GM13976 (cell line): Measurements from ENCODE around the gene WWOX.

Source experiments
- DNase-seq: peaks from one replicate; pipeline ENCODE4 v3.0.0; 2012; ENCODE audit warnings: low spot score
- in situ Hi-C: fragments of 300-500 bp; cut with MboI; formaldehyde crosslinking; loops from one replicate; pipeline ENCODE4 v1.12.0; 2022; ENCODE audit warnings: low sequenced_read_pairs, mixed read lengths, inconsistent platforms; ENCODE audit not compliant: unreplicated experiment
- TF ChIP-seq, protein P1 (sequence below): IDR thresholded peaks from 2 replicates; pipeline ENCODE4 v1.5.1; 2012; ENCODE audit warnings: borderline replicate concordance, mild to moderate bottlenecking; ENCODE audit not compliant: insufficient read depth; ENCODE audit errors: extremely low read depth, missing control alignments, control extremely low read depth

The WWOX gene

DNA sequence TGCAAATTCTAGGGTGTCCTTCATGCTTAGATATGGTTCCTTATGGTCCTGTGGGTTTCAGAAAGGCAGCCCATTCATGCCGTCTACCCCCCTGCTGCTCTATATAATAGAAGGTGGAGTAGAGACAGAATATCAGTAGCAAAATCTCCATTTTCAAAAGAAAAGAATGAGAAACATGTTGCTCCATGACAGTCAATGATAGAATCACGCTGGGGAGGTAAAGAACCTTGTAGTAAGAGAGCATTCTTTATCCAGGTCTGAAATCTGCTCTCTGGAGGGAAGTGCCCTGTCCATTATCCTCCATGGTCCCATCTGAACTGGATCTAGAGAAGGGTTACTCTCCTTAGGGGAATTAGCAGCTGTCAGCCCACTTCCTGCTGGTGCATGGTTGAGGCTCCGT is 272.8 kb downstream of the WWOX start:
- no peak for DNase-seq
- in situ Hi-C loops = no loop called here

DNA sequence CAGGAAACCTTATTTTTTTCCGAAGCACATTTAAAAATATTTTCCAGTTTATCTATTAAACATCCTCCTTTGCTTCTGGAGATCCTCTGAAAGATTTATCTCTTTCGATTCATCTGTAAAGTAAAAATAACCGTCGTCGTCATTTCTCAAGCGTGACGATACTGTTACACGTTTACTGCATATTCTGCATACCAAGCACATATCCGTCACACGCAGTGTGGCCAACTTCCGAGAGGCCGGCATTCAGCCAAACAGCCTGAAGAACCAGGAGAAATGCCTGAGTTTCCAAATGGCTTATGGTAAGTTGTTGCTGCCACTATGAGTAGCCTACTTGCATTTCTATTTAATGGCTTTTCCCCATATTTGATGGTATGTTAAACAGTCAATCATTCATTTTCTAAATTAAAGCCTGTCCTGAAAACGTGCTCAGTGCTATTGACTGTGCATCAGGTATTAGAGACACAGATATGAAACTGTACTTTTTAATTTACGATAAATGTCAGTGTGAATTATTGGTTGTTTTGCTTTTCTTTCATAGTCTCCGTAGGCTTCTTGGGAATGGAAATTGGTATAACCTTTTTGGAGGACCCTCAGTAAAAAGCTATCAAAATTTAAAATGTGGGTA is 275.7 kb downstream of the WWOX start:
- in situ Hi-C loops = no loop called here
- TF ChIP-seq, protein P1, sequence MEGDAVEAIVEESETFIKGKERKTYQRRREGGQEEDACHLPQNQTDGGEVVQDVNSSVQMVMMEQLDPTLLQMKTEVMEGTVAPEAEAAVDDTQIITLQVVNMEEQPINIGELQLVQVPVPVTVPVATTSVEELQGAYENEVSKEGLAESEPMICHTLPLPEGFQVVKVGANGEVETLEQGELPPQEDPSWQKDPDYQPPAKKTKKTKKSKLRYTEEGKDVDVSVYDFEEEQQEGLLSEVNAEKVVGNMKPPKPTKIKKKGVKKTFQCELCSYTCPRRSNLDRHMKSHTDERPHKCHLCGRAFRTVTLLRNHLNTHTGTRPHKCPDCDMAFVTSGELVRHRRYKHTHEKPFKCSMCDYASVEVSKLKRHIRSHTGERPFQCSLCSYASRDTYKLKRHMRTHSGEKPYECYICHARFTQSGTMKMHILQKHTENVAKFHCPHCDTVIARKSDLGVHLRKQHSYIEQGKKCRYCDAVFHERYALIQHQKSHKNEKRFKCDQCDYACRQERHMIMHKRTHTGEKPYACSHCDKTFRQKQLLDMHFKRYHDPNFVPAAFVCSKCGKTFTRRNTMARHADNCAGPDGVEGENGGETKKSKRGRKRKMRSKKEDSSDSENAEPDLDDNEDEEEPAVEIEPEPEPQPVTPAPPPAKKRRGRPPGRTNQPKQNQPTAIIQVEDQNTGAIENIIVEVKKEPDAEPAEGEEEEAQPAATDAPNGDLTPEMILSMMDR = no peak
- no peak for DNase-seq

More for the DNA sequence above, 272.8 kb downstream of the WWOX start:
- TF ChIP-seq, protein P1 = no peak

DNA sequence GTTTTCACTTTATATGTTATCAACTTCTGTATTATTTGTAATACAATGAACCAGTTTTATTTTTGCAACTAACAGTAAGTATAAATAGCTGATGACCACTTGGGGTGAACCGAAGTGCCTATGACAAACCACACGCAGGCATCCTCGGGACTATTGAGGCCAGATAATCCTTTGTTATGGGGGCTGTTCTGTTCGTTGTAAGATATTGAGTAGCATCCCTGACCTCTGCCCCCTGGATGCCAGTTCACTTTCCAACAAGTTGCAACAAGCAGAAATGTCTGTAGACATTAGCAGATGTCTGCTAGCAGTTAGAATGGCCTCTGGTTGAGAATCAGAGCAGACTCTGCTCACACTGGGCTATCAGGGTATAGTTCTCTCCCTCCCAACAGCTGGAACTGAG is 277.0 kb downstream of the WWOX start:
- in situ Hi-C loops = no loop called here
- DNase-seq = no peak
- TF ChIP-seq, protein P1 = no peak

DNA sequence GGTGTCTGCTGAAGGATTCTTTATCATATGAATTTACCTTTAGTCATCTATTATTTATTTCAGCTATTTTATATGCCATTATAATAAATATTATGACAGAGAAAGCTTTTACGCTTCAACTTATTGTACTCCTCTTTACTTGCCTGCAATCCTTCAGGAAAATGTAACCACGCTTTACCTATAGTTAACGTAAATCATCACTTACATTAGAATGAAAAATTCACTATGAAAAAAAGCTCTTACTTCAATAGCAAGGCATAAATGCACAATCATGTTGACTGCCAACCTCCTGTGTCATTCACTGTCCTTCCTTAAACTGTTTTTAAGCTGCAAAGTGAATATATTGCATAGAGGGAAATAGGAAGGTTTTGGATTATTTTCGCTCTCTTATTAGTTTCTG is 277.9 kb downstream of the WWOX start:
- in situ Hi-C loops = no loop called here
- no peak for DNase-seq
- TF ChIP-seq, protein P1 = no peak

DNA sequence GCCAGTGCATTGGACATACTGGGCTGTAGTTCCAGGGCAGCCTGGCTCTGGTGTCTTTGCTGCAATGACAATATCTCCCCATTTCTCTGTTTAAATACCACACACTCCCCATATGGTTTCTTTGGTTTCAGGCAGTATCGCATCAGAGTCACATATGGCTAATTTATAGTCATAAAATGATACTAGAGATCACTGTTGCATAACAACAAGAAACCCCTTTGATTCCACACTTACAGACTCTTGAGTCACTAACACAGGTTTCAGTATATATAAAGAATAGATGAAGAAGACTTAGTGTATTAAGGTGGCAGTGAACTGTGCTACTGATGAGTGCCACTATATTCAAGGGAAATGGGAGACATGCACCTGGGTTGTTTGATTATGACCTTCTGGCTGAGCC is 281.6 kb downstream of the WWOX start:
- no peak for DNase-seq
- in situ Hi-C loops = no loop called here
- TF ChIP-seq, protein P1 = no peak

DNA sequence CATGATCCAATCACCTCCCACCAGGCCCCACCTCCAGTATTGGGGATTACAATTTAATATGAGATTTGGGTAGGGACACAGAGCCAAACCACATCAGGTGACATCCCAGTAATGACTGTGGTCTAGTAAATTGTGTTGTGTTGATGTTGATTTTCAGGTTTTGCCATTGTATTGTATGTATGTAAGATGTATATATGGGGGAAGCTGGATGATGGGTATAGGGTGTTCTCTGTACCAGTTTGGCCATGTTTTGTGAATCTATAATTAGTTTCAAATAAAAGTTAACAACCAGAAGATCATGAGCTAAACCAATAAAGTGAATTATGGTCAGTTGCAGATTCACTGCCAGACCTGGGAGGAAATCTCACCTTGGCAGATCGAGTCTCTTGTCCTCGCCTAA is 283.7 kb downstream of the WWOX start:
- TF ChIP-seq, protein P1 = no peak
- no peak for DNase-seq
- in situ Hi-C loops = no loop called here

DNA sequence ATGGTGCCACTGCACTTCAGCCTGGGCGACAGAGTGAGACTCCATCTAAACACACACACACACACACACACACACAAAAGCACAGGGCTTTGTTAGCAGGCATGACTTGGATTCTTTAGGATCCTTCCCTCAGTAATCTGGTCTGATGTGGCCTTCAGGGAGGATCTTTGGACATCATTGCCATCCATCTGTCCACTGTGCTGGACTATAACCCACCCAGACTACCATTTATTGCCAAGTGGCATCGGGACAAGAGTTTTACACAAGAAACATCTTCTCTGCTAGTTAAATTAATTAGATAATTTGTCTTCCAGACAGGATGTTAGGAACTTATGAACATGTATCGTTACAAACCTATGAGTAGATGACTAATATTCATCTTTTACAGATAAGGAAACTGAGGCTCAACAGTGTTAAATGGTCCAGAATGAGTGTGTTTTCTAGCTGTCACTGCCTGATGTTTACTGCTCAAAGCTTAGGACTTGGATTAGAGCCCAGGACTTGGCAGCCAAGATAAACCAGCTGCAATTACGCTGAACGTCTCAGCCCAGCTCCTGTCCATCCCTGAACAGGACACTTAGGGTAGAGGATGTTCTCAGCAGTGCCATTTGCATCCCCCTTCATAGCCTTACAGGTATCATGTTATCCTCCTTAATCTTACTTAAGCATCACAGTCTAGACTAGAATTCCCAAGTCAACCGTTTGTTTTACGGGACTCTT is 285.8 kb downstream of the WWOX start:
- in situ Hi-C loops = no loop called here
- TF ChIP-seq, protein P1 = no peak
- DNase-seq = no peak
